CD4-positive, CD25-positive, alpha-beta regulatory T cell (primary cell): ENCODE results near the gene SEC14L1. TPM values are rescaled to one million over a fixed set of nuclear protein-coding genes. Genes with fewer than 3 reads are reported as not detected.

Source experiments
- ATAC-seq, 2 donors: fragments of 150-1000 bp; cut with Tn5 transposase; one replicate each; pipeline ENCODE4 v1.10.0; 2021; ENCODE audit warnings: low read depth in 2 of 2, moderate number of reproducible peaks in 2 of 2, moderate library complexity in 1 of 2
- DNase-seq, 3 donors: peaks; one replicate each; pipeline versions ENCODE4 v3.0.0 to v3.0.0-alpha.2; 2012 to 2022; ENCODE audit warnings: mixed read lengths in 1 of 3
- H3K27ac ChIP-seq: one replicate; pipeline ENCODE4 v1.7.0; 2013; ENCODE audit warnings: mild to moderate bottlenecking, low read length; ENCODE audit not compliant: insufficient read depth, poor library complexity, severe bottlenecking
- H3K27me3 ChIP-seq: one replicate; pipeline ENCODE4 v1.7.0; 2013; ENCODE audit warnings: low read length; ENCODE audit not compliant: control insufficient read depth, insufficient read depth
- H3K36me3 ChIP-seq: one replicate; pipeline ENCODE4 v1.7.0; 2013; ENCODE audit warnings: mild to moderate bottlenecking, low read length, moderate library complexity; ENCODE audit not compliant: control insufficient read depth, insufficient read depth
- H3K4me1 ChIP-seq: 2 replicates; pipeline ENCODE4 v1.7.0; 2013; ENCODE audit warnings: mild to moderate bottlenecking, low read length; ENCODE audit not compliant: insufficient read depth, control insufficient read depth, poor library complexity, severe bottlenecking
- H3K4me3 ChIP-seq: one replicate; pipeline ENCODE4 v1.7.0; 2013; ENCODE audit warnings: low read depth, mild to moderate bottlenecking, low read length, moderate library complexity
- H3K9me3 ChIP-seq, 2 experiments: 1 replicate in 1 of 2; 2 replicates in 1 of 2; pipeline ENCODE4 v1.7.0; 2013; ENCODE audit warnings: low read length in 2 of 2, mild to moderate bottlenecking in 1 of 2, moderate library complexity in 1 of 2; ENCODE audit not compliant: control insufficient read depth in 2 of 2
- H3K27ac Mint-ChIP-seq, 3 donors: one replicate each; pipeline ENCODE4 v1.8.0; 2020 to 2022; ENCODE audit warnings: mild to moderate bottlenecking in 3 of 3, mixed read lengths in 3 of 3, moderate library complexity in 2 of 3
- H3K27me3 Mint-ChIP-seq: one replicate; pipeline ENCODE4 v1.8.0; 2022; ENCODE audit warnings: mild to moderate bottlenecking, mixed read lengths
- H3K36me3 Mint-ChIP-seq: one replicate; pipeline ENCODE4 v1.8.0; 2020; ENCODE audit warnings: mixed read lengths
- H3K4me1 Mint-ChIP-seq, 4 donors: one replicate each; pipeline ENCODE4 v1.8.0; 2020 to 2022; ENCODE audit warnings: mixed read lengths in 4 of 4, mild to moderate bottlenecking in 1 of 4
- H3K4me3 Mint-ChIP-seq, 4 donors: one replicate each; pipeline ENCODE4 v1.8.0; 2020 to 2022; ENCODE audit warnings: mild to moderate bottlenecking in 4 of 4, mixed read lengths in 4 of 4, moderate library complexity in 3 of 4
- H3K9me3 Mint-ChIP-seq, 7 donors: one replicate each; pipeline ENCODE4 v1.8.0; 2020 to 2022; ENCODE audit warnings: mixed read lengths in 7 of 7, mild to moderate bottlenecking in 3 of 7, moderate library complexity in 2 of 7
- polyA plus RNA-seq, 4 donors: library from polyadenylated mRNA; unstranded; fragments of 300-500 nt; fragmentation: Illumina TruSeq; gene quantifications; one replicate each; pipeline ENCODE4 v1.2.3, GENCODE V29; 2021
- total RNA-seq: library from RNA; stranded (reverse); gene quantifications from one replicate; pipeline ENCODE4 v1.2.3, GENCODE V29; 2022

SEC14L1 gene
- total and polyA plus RNA-seq, 5 donors from 2014 or later = 13.2 to 143 (median 20.5) TPM

GRCh38 chr17:77180503-77181357, 40.0 kb downstream of the SEC14L1 start:
- H3K36me3 ChIP-seq = no peaks in the 10 kb centered on the region
- Mint-ChIP-seq H3K4me3 (peak overlapping the region; percentile 52 to 86 (median 70)), H3K36me3 (peaks cover 15% of the 10 kb centered on the region), H3K9me3 (peaks cover 0 to 3% (median 0%) of the 10 kb centered on the region in 7 donors), H3K27ac (peak overlapping the region in 2 of 3 donors; percentile 94 to 96), H3K4me1 (peaks cover 37 to 67% (median 45%) of the 10 kb centered on the region in 4 donors), H3K27me3 (no peaks in the 10 kb centered on the region)
- no peaks in the 10 kb centered on the region for H3K27me3 ChIP-seq
- DNase-seq (peak in 1 of 3 donors; percentile 49), ATAC-seq (peak; percentile 35 to 45)
- H3K9me3 ChIP-seq = no peaks in the 10 kb centered on the region
- peaks cover 39% of the 10 kb centered on the region for H3K4me1 ChIP-seq
- H3K27ac ChIP-seq = peak overlapping the region; percentile 26
- H3K4me3 ChIP-seq = peak overlapping the region; percentile 16

GRCh38 chr17:77182205-77183172, 41.7 kb downstream of the SEC14L1 start:
- peak overlapping the region in 2 of 3 donors; percentile 94 to 98 for H3K27ac Mint-ChIP-seq
- H3K4me1 ChIP-seq = peaks cover 55% of the 10 kb centered on the region
- H3K4me1 Mint-ChIP-seq = peaks cover 29 to 62% (median 45%) of the 10 kb centered on the region in 4 donors
- H3K4me3 Mint-ChIP-seq = peak overlapping the region; percentile 77 to 86 (median 80)
- H3K27me3 ChIP-seq = no peaks in the 10 kb centered on the region
- DNase-seq = peak in 1 of 3 donors; percentile 39
- ATAC-seq = no peak
- H3K36me3 Mint-ChIP-seq = peaks cover 15% of the 10 kb centered on the region
- H3K9me3 Mint-ChIP-seq = peaks cover 0 to 2% (median 0%) of the 10 kb centered on the region in 7 donors
- no peaks in the 10 kb centered on the region for H3K36me3 ChIP-seq
- H3K9me3 ChIP-seq = no peaks in the 10 kb centered on the region
- H3K27ac ChIP-seq = peak overlapping the region; percentile 73
- H3K27me3 Mint-ChIP-seq = no peaks in the 10 kb centered on the region
- H3K4me3 ChIP-seq = peak overlapping the region; percentile 54

- Histone ChIP-seq H3K4me1 (peaks cover 74% of the 10 kb centered on the region), H3K9me3 (no peaks in the 10 kb centered on the region), H3K27ac (peak overlapping the region; percentile 73), H3K36me3 (no peaks in the 10 kb centered on the region), H3K27me3 (no peaks in the 10 kb centered on the region), H3K4me3 (no peak overlapping the region)
- peaks cover 0 to 2% (median 0%) of the 10 kb centered on the region in 7 donors for H3K9me3 Mint-ChIP-seq
- ATAC-seq (no peak), DNase-seq (no peak)
- peaks cover 35 to 63% (median 41%) of the 10 kb centered on the region in 4 donors for H3K4me1 Mint-ChIP-seq
- H3K27ac Mint-ChIP-seq = no peak overlapping the region
- H3K4me3 Mint-ChIP-seq = no peak overlapping the region
- H3K36me3 Mint-ChIP-seq = peaks cover 11% of the 10 kb centered on the region
- H3K27me3 Mint-ChIP-seq = no peaks in the 10 kb centered on the region
These were observed 43.7 kb downstream of the SEC14L1 start for GRCh38 chr17:77184474-77184873.

GRCh38 chr17:77185137-77185536, 44.4 kb downstream of the SEC14L1 start:
- no peak overlapping the region for H3K4me3 Mint-ChIP-seq
- peak overlapping the region; percentile 44 for H3K27ac ChIP-seq
- no peaks in the 10 kb centered on the region for H3K9me3 ChIP-seq
- H3K36me3 Mint-ChIP-seq = peaks cover 11% of the 10 kb centered on the region
- H3K27me3 Mint-ChIP-seq = no peaks in the 10 kb centered on the region
- H3K4me1 Mint-ChIP-seq = peaks cover 33 to 65% (median 45%) of the 10 kb centered on the region in 4 donors
- ATAC-seq = no peak
- no peaks in the 10 kb centered on the region for H3K27me3 ChIP-seq
- peaks cover 75% of the 10 kb centered on the region for H3K4me1 ChIP-seq
- H3K4me3 ChIP-seq = no peak overlapping the region
- H3K9me3 Mint-ChIP-seq = peaks cover 0 to 2% (median 0%) of the 10 kb centered on the region in 7 donors
- no peaks in the 10 kb centered on the region for H3K36me3 ChIP-seq
- H3K27ac Mint-ChIP-seq = no peak overlapping the region
- DNase-seq = no peak

- peak in 1 of 3 donors; percentile 77 for DNase-seq
- ATAC-seq = peak; percentile 13 to 26
- Histone ChIP-seq H3K4me3 (no peak overlapping the region), H3K27ac (peak overlapping the region; percentile 28), H3K36me3 (peaks cover 4% of the 10 kb centered on the region), H3K9me3 (no peaks in the 10 kb centered on the region), H3K27me3 (no peaks in the 10 kb centered on the region), H3K4me1 (peaks cover 69% of the 10 kb centered on the region)
- no peaks in the 10 kb centered on the region for H3K27me3 Mint-ChIP-seq
- peaks cover 0 to 1% (median 0%) of the 10 kb centered on the region in 7 donors for H3K9me3 Mint-ChIP-seq
- peaks cover 8% of the 10 kb centered on the region for H3K36me3 Mint-ChIP-seq
- no peak overlapping the region for H3K27ac Mint-ChIP-seq
- peaks cover 25 to 63% (median 42%) of the 10 kb centered on the region in 4 donors for H3K4me1 Mint-ChIP-seq
- no peak overlapping the region for H3K4me3 Mint-ChIP-seq
These were observed 45.4 kb downstream of the SEC14L1 start for GRCh38 chr17:77186141-77186604.

GRCh38 chr17:77188084-77189066, 47.6 kb downstream of the SEC14L1 start:
- ATAC-seq = peak; percentile 44 to 59
- DNase-seq = peak in 2 of 3 donors; percentile 12 to 71

More at GRCh38 chr17:77188084-77189066, 47.6 kb downstream of the SEC14L1 start:
- H3K9me3 ChIP-seq = no peaks in the 10 kb centered on the region
- no peaks in the 10 kb centered on the region for H3K27me3 Mint-ChIP-seq
- peaks cover 25% of the 10 kb centered on the region for H3K36me3 ChIP-seq
- peaks cover 19% of the 10 kb centered on the region for H3K36me3 Mint-ChIP-seq
- H3K4me1 Mint-ChIP-seq = peaks cover 5 to 50% (median 30%) of the 10 kb centered on the region in 4 donors
- peak overlapping the region; percentile 85 for H3K4me3 ChIP-seq
- H3K9me3 Mint-ChIP-seq = no peaks in the 10 kb centered on the region
- H3K27ac ChIP-seq = peak overlapping the region; percentile 74
- peak overlapping the region; percentile 79 to 96 (median 89) for H3K4me3 Mint-ChIP-seq
- H3K4me1 ChIP-seq = peaks cover 47% of the 10 kb centered on the region
- H3K27me3 ChIP-seq = no peaks in the 10 kb centered on the region
- H3K27ac Mint-ChIP-seq = peak overlapping the region; percentile 90 to 96 (median 93)
